Fibroblast of skin of abdomen (primary cell): Measurements from ENCODE around the gene TRMU.

Experiments
- DNase-seq: peaks from one replicate; pipeline ENCODE4 v3.0.0-alpha.2; 2013

TRMU gene

DNA sequence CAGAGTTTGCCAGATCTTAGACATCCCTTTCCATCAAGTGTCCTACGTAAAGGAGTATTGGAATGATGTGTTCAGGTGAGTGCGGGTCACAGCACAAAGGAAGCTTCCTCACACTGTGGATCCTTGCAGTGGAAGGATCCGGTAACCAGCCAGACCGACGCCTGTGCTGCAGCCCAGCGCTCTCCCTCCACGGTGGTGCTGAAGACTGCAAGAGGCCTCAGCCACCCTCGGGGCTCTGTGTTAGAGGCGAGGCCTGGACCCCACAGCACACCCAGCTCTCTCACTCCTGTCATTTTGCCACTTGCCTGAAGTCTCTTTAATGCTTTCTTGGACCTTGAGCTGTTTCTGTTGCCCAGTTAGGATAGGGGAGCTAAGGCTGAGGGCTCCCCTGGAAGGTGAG, 2.4 kb downstream of the TRMU start:
- DNase-seq = no peak

DNA sequence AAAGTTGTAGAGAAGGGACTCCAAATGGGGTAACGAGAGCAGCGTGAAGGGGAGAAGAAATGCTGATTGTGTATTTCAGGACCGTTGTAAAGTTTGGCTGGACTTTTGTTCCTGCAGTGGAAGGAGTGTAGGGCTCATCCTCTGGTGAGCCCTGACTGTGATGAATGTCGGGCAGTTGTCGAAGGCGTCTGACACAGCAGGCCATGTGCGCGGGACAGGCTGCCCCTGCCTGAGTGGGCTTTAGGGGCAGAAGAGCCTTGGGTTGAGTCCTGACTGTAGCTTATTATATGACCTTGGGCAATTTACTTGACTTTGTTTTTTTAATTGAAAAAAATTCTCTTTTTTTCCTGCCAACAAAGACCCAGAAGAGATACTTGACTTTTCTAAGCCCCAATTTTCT, 3.1 kb downstream of the TRMU start:
- DNase-seq = no peak

DNA sequence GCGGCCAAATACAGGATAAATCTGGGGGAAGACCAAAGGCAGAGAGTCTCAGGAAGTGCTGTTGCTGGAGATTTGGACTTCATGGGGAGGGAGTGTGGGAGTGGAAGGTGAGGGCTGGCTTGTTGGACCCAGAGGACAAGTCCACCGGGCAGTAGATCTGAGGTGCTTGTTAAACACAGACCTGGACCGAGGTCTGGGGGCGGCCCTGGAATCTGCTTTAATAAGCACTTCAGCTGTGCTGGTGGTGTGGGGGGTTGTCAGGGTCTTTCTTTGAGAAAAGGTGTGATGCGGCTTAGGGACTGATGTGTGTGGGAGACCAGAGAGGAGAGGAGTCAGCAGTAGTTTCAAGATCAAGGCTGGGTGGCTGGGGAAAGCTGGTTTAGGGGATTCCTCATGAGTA, 4.4 kb downstream of the TRMU start:
- no peak for DNase-seq

DNA sequence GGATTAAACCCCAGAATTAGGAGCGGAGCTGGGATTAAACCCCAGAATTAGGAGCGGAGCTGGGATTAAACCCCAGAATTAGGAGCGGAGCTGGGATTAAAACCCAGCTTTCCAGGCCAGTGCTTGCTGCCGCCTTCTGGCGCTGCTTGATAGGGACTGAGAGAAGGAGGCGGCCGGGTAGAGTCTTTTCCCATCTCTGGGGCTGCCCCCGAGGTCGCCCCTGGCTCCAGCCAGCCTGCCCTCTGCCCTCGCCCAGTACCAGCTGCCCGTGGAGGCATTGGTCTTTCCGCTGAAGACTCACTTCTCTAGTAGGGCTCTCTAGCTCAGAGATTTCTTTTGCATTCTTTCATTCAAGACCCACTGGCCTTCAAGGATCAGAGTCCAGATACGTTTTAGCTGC, 5.2 kb downstream of the TRMU start:
- no peak for DNase-seq

DNA sequence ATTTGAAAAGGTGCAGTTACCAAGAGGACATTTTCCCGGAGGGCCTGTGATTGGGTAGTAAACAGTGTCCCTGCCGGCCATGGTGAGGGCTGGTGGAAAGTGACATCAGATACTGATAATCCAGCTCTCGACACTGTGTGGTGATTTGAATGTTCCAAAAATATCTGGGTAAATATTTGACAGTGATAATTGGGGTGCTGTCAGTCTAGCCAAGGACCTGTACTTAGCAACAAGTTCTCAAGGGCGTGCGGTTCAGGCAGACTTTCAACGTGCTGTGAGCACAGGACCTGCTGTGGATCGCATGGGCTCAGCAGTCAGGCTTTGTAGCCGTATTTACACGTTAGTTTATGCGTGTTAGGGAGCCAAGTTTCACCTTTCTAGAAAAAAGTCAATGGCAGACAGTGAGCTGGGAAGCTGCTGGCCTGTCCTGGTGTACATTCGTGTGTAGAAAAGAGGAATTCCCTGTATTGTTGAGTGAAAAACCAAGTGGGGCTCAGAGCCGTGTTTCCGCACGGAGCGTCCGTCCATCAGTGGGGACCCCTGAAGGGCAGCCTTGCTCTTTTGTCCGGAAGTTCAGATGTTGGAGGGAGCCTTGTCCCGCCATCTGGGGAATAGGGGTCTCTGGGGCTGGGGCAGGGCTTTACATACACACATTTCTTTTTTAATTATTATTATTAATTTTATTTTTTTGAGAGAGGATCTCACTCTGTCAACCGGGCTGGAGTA, 11.3 kb downstream of the TRMU start:
- no peak for DNase-seq

DNA sequence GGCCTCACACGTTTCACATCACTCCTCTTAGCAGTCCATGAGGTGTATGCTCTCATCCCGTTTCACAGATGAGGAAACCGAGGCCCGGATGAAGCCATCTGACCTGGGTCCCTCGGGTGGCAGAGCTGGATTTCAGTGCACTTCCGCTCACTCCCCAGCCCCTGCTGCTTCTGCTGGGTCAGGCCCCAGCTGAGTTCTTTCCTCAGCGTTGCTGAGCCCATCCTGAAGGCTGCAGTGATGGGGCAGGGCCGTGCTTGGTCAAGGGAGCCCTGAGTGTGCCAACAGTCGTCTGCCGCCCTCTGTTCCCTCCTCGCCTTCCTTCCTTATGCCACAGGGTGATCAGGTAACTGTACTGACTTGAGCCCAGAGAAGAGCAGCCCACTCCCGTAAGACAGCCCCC, 12.1 kb downstream of the TRMU start:
- DNase-seq = no peak

DNA sequence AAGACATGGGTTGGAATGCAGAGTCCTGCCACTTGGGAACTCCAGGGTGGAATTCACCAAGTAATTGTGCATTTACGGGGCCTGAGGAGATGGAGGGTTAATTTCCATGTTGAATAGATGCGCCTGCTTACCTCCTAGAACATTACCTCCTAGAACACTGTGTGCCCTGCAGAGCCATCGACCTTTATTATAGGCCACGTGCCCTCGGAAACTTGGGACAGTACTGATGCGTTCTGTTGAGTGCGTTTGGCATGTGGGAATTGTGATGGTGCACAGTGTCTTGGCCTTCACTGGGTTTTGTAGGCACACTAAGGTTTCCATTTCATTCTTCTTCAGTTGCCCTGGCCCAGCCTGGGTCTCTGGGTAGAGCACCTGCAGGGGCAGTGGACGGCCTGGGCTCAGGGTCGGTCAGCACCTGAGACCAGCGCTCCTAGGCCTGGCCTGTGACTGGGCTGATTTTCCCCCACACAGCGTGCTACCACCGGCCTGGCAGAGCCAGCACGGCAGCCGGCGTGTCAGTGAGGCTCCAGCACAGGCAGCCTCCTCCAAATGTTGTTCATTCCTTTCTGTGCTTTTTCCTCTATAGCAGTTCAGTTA, 12.7 kb downstream of the TRMU start:
- no peak for DNase-seq

DNA sequence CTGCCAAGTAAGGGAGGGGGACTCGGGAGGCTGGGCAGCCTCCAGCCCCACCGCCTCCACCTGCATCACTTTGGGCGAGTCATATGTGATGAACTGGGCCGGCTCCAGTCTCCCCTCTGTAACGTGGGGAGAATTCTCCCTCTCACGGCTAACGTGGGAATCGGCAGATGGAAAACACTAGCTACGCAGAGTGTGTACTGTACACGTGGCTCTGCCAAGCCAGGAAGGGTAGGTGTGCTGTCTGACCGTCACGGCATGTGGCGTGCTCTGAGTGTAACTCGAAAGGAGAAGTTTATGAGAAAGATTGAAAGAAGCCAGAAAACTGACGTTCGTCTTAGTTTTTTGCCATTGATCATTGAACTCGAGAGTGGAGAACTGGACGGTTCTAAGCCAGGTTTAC, 13.7 kb downstream of the TRMU start:
- DNase-seq = no peak

DNA sequence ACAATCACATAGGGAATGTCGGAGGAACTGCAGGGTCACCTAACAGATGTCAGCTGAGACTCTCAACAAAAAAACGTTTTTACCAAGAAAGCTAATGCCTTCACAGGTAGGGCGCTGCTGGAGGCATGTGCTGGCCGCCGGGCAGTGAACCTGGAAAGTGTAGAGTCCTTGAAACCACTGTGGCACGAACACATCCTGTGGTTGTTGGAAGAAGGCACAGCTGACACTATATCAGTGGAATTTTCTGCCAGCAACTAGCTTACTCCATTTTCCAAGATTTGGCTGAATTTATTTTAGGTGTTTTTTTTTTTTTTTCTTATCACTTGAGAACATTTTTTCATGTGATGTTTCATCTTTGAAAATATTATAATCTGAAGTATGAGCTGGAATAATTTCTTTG, 14.2 kb downstream of the TRMU start:
- no peak for DNase-seq

DNA sequence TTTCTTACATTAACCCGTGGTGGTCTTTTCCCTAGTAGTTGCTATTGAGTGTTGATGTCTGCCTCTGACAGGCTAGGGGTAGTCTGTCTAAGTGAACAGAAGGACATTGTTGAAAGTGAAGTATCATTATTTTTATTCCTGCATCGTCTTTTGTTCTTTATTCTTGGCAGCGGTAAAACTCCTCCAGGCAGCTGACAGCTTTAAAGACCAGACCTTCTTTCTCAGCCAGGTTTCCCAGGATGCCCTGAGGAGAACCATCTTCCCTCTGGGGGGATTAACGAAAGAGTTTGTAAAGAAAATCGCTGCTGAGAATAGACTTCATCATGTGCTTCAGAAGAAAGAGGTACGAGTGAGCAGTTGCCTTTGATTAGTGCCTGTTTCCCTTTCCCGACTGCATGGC, 14.6 kb downstream of the TRMU start:
- DNase-seq = no peak

DNA sequence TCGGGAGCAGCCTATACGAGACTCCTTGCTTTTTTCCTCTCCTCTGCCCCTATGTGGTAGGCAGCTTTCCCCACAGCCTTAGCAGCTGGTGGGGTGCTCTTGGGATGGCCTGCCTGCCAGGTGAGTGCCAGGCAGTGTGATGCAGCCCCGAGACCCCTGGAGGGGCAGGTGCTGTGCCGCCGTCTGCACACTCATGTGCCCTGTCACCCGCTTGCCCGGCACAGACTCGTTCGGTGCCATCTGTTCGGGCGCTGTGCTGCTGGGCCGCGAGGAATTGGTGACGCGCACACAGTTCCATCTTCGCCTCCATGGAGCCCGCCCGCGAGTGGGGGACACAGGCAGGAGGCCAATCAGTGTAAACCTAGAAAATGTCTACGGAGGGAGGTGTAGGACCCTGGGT, 15.1 kb downstream of the TRMU start:
- DNase-seq = no peak

DNA sequence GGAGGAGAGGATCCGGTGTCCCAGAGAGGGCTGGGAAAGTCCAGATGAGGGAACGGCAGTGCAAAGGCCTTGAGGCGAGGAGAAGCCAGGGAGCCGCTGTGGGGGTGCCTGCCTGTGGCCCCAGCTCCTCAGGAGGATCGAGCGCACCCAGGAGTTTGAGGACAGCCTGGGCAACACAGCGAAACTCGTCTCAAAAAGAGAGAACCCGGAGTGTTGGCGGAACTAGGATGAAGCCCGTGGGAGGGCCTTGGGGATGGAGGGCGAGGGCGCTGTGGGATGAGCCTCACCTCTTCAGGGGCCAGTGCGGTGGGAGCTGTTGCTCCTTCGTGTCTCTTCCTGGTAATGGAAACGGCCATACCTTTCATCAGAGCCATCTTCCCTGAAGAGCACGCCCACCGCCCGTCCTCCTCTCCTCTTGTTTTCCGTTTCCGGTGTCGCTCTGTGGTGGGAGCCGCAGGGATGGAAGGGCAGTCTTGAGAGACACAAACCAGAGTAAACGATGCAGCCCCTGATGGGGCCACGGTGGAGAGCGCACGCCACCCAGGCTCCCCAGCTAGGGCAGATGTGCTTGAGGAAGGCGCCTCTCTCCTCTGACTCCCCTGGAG, 15.7 kb downstream of the TRMU start:
- DNase-seq = no peak

DNA sequence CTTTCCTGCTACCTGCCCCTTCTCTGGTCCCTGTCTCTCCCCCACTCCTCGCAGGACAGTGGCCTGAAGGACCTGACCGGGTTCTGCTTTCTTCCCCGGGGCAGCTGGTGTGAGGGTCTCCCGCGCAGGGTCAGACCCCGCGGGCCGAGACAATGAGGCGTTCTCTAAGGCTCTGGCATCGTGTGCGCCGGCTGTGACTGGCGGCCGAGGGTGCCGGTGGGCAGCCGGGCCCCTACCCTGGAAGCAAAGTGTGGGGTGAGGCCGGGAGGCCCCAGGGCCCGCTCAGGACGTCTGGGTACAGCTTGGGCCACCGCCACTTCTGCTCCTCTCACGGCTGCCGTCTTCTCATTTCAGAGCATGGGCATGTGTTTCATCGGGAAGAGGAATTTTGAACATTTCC, 16.3 kb downstream of the TRMU start:
- no peak for DNase-seq

DNA sequence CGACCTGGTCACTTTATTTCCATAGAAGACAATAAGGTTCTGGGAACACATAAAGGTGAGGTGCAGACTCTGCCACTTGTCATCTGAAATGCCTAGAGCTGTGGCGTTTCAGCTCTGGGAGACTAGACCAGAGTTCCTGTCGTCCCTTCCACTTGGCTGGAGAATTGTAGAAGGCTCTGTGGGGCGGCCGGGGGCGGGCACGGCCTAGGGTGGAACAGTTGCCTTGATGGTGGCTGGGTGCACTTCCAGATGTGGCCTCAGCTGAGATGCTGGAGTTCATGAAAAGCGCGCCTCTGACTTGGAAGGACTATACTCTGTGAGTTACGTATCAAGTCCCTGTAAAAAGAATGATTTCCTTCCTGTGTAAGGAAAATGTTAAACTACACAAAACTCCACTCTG, 16.8 kb downstream of the TRMU start:
- no peak for DNase-seq

DNA sequence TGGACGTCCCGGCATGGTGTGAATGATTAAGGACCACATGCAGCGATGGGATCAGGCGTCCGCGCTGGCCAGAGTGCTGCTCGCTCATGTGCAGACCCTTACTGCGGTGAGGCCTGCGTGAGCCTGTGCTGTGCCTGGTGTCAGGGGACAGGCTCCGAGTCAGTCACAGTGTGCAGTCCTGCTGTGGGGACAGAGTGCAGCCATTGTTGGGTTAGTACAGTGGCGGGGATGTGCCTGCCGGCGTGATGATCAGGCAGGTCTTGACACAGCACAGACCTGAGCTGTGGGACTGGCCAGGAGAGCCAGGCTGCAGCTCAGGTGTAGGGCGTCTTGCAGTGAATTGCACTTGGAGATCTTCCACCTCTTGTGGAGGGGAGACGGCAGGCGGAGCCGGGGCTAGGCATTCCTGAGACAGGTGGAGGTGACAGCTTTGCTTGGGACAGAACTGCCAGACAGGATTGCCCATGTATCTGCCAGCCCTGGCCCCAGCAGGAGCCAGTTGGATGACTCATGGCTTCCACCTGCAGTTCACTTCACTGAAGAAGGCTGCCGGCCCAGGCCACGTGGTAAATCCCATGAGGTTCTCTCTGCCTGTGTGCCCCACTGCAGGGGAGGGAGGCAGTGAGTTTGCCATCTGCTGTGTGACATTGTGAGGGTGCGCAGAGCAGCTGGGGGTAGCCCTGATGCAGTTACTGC, 17.3 kb downstream of the TRMU start:
- DNase-seq = peak; percentile 6

DNA sequence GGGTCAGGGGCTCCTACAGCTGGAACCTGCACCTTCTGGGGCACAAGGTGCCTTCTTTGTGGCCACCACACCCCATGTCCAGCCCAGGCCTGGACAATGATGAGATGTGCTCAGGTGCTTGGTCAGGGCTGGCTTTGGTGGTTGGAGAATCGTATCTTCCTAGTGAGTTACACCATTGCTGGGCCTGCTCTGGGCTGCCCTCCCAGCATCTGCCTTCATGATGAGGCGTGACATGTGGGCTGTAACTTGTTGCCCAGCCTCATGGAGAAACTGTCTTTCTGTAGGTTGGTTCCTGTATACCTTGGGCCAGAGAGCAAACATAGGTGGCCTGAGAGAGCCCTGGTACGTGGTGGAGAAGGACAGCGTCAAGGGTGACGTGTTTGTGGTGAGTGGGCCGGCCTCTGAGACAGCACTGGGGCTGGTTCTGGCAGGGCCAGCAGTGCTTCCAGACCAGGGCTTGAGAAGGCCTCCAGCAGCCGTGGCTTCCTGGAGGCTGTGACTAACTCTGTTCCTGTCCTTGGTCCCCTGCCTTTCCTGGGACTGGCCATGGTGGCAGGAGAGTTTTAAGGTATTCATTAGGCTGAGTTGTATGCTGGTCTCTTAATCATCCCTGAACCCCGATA, 18.1 kb downstream of the TRMU start:
- no peak for DNase-seq

DNA sequence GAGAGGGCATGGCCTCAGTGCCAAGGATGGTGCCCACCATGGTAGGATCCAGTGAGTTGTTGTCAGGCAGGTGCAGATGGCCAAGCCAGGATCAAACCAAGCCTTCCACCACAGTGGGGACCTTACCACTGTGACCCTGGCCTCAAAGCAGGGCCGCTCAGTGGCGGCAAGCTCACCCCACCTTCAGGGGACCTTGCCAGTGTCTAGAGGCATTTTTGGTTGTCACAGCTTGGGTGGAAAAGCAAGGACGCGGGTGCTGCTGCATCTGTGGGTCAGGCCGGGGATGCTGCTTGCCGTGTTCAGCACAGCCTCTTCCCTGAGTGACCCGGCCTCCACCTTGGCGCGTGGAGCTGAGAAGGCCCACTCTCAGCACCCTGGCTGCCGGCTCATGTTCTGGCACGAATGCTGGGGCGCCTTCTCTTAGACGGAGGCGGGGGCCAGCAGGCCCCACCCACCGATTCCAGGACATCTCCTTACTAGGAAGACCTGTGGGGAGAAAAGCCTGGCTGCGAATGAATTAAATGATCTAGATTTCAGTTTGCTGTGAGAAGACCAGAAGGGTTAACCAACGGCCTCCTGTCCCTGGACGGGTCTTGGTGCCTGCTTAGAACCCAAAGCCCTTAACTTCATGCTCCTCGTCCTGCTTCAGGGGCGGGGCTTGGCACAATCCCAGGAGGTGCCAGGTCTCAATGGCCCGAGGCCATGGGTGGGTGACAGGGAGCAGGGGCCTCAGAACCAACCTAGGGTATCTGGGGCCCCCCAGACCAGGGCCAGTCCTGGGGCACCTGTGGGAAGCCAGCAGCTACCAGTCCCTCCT, 18.9 kb downstream of the TRMU start:
- no peak for DNase-seq

DNA sequence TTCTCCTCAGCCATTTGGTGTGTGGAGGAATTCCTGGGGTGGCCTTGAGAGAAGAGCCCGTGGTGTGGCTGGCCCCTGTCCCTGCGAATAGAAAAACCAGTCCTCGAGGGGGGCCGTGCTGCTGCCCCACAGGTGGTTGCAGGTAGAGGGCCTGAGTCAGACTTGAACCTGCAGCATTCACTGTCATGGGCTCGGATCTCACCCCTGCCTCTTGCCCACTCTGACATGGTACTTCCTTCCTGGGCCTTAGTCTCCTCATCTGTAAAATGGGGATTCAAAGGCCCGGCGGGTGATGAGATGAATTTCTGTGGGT, 19.4 kb downstream of the TRMU start:
- DNase-seq = no peak

DNA sequence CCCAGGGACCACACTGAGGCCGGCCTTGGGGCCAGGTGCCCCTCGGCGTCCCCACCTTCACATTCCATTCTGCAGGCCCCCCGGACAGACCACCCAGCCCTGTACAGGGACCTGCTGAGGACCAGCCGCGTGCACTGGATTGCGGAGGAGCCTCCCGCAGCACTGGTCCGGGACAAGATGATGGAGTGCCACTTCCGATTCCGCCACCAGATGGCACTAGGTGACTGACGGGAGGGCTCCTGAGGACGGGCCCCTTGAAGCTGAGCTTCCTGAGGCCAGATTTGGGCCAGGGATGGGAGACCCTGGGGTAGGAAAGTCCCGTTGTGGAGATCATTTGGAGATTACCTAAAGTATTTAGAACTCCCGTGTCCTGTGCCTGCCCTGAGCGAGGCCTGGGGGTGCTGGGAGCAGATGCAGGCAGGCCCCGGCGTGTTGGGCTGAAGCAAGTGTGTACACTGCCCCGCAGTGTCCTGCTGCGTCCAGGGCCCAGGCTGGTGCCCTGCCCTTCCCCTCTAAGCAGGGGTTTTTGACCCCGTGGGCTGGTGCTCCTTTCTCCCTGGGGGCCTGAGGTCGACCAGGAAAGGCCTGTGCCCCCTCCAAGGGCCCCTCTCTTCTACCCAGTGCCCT, 20.0 kb downstream of the TRMU start:
- peak; percentile 49 for DNase-seq

DNA sequence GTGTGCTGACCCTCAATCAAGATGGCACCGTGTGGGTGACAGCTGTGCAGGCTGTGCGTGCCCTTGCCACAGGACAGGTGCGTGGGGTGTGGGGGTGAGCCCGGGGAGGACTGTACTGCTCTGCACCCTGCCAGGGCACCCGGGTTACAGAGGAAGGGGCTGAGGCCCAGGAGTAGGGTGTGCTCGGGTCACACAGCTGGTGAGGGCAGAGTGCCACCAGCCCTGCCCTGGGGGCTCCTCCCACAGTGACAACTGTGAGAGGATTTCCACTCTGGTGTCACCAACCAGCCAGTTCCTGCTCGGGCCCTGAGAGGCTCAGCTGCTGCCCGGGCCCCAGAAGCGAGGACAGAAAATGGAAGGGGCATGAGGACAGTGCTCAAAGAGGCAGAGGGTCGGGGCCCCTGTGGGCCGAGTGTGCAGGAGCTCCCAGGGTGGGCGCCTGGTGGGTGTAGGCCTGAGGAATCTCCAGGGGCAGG, 20.5 kb downstream of the TRMU start:
- DNase-seq = no peak

DNA sequence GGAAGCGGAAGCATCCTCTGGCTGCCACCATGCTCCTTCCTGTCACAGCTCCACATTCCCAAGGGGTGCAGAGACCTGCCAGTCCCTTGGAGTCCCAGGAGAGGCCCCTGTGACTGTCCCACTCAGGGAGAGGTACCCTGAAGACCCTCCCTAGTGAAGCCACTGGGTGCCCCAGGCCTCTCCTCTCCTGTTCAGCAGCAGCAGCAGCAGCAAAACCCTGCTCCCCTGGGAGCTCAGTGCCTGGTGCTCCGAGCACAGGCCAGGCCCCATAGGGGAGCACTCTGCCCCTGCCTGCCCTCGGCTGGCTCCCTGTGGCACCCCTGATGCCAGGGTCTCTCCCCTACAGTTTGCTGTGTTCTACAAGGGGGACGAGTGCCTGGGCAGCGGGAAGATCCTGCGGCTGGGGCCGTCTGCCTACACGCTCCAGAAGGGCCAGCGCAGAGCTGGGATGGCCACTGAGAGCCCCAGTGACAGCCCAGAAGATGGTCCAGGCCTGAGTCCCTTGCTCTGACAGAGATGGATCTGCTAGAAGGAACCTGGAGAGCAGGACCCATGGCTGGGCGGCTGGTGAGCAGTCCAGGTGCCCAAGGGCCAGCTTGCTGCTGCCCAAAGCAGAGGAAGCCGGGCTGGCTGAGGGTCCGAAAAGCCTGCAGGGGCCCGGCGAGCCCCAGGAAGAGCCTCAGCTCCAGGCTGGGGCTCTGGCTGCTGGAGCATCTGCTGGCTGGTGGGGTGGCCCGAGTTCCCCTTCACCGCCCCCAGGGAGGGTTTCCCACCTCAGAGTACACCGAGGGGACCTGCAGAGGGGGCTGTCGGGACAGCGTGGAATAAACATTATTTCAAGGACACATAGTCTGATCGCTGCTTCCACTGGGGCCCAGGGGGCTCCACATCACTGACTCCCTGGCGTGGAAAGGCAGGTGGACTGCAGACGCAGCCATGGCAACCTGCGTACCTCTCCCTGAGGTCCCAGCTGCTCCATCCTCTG, 21.3 kb downstream of the TRMU start:
- no peak for DNase-seq
